Keratinocyte (primary cell): ENCODE measurements around the gene ITPR2.

Experiments
- CTCF ChIP-seq, 3 experiments: IDR thresholded peaks in 1 of 3; conservative IDR thresholded peaks in 1 of 3; optimal IDR thresholded peaks in 1 of 3; 2 replicates in 2 of 3; 3 replicates in 1 of 3; pipeline versions ENCODE3 to v1.5.1; 2011; ENCODE audit warnings: low read length in 3 of 3, mild to moderate bottlenecking in 3 of 3, moderate library complexity in 2 of 3, control low read depth in 1 of 3, inconsistent platforms in 1 of 3; ENCODE audit not compliant: insufficient read depth in 2 of 3; ENCODE audit errors: extremely low read depth in 1 of 3
- EZH2 ChIP-seq: IDR thresholded peaks from one replicate; pipeline ENCODE4 v1.6.1; 2012; ENCODE audit warnings: inconsistent platforms, mild to moderate bottlenecking, low read length, moderate library complexity

GRCh38 chr12:26317942-26318575 is 514.9 kb downstream of the ITPR2 start:
- TF ChIP-seq CTCF (optimal IDR thresholded peaks at IDR 0.05 in 1 of 3, IDR thresholded peaks at IDR 0.05 in 1 of 3, conservative IDR thresholded peaks at IDR 0.05 in 1 of 3; ENCODE audit: extremely low read depth in 1 of 3, insufficient read depth in 2 of 3, low read length in 3 of 3) (no peak), EZH2 (no peak)
